ENCODE measurements around the gene OR52K2.
"Not testable (repeated sequence)": the region's sequence is repeated elsewhere in the genome, so short reads cannot be mapped to it uniquely, and the experiment has no call there.

The OR52K2 gene

GRCh38 chr11:4481240-4481582, 32.1 kb downstream of the OR52K2 start:
- DNase-seq, result no peak

- no peak for DNase-seq
Measured at GRCh38 chr11:4482445-4482844, 33.4 kb downstream of the OR52K2 start, which contains the start of gene OR52K1. Gene OR52K1, plus strand, starts transcription at chr11:4482646. Its CDS starts 6,255 bp downstream, at chr11:4488901.

- DNase-seq, result no peak
Measured at GRCh38 chr11:4484310-4484709, 35.2 kb downstream of the OR52K2 start.

GRCh38 chr11:4491405-4491804, 42.3 kb downstream of the OR52K2 start:
- not testable (repeated sequence) for DNase-seq

GRCh38 chr11:4491878-4492606, 42.9 kb downstream of the OR52K2 start:
- DNase-seq, result no peak

- DNase-seq, result no peak
Measured at GRCh38 chr11:4493480-4493818, 44.4 kb downstream of the OR52K2 start.

- no peak for DNase-seq
Measured at GRCh38 chr11:4495487-4495886, 46.4 kb downstream of the OR52K2 start.

GRCh38 chr11:4495986-4496385, 46.9 kb downstream of the OR52K2 start:
- no peak for DNase-seq

GRCh38 chr11:4496557-4497248, 47.6 kb downstream of the OR52K2 start:
- DNase-seq, result no peak
